Activated T-cell treated with anti-CD3 and anti-CD28 coated beads, Interleukin-2, amount 50 U/mL, for 48 hours (primary cell): Measurements from ENCODE around the gene CCDC146.
"Not testable (repeated sequence)": the region's sequence is repeated elsewhere in the genome, so short reads cannot be mapped to it uniquely, and the experiment has no call there.

Experiments
- DNase-seq, 2 experiments: peaks; one replicate each; pipeline ENCODE4 v3.0.0-alpha.2; 2020

CCDC146 gene

GRCh38 chr7:77202481-77202976 lies 80.1 kb downstream of the CCDC146 start:
- no peak for DNase-seq

GRCh38 chr7:77205706-77206105 lies 83.3 kb downstream of the CCDC146 start:
- DNase-seq, result no peak

GRCh38 chr7:77208416-77208815 lies 86.0 kb downstream of the CCDC146 start:
- DNase-seq, result no peak

- DNase-seq, result no peak
These were observed 87.2 kb downstream of the CCDC146 start for GRCh38 chr7:77209479-77210139.

GRCh38 chr7:77216181-77216845 lies 93.9 kb downstream of the CCDC146 start:
- DNase-seq, result no peak

- no peak for DNase-seq
These were observed 95.2 kb downstream of the CCDC146 start for GRCh38 chr7:77217474-77218185.

- DNase-seq, result not testable (repeated sequence)
These were observed 97.4 kb downstream of the CCDC146 start for GRCh38 chr7:77219701-77220331.

GRCh38 chr7:77222065-77222464 lies 99.7 kb downstream of the CCDC146 start:
- DNase-seq, result no peak

- no peak for DNase-seq
These were observed 100.4 kb downstream of the CCDC146 start for GRCh38 chr7:77222819-77223218.

- DNase-seq, result no peak
These were observed 100.8 kb downstream of the CCDC146 start for GRCh38 chr7:77223261-77223660.

GRCh38 chr7:77226357-77226839 lies 104.0 kb downstream of the CCDC146 start:
- DNase-seq, result no peak

- DNase-seq, result not testable (repeated sequence)
These were observed 106.4 kb downstream of the CCDC146 start for GRCh38 chr7:77228795-77229194.

GRCh38 chr7:77232467-77232866 lies 110.1 kb downstream of the CCDC146 start:
- DNase-seq, result no peak

- no peak for DNase-seq
These were observed 112.9 kb downstream of the CCDC146 start for GRCh38 chr7:77235276-77235675.

- DNase-seq, result no peak
These were observed 116.3 kb downstream of the CCDC146 start for GRCh38 chr7:77238703-77239136.

GRCh38 chr7:77239471-77239870 lies 117.1 kb downstream of the CCDC146 start:
- DNase-seq, result no peak

GRCh38 chr7:77242068-77242467 lies 119.7 kb downstream of the CCDC146 start:
- DNase-seq, result no peak

- DNase-seq, result no peak
These were observed 120.1 kb downstream of the CCDC146 start for GRCh38 chr7:77242554-77242953.

- DNase-seq, result no peak
These were observed 122.0 kb downstream of the CCDC146 start for GRCh38 chr7:77244222-77244934.

GRCh38 chr7:77245015-77245755 lies 122.8 kb downstream of the CCDC146 start:
- DNase-seq, result no peak

GRCh38 chr7:77246026-77246640 lies 123.7 kb downstream of the CCDC146 start:
- DNase-seq, result no peak
